RWPE1 (cell line): ENCODE results near the gene APBA3.
"Not testable (repeated sequence)": the region's sequence is repeated elsewhere in the genome, so short reads cannot be mapped to it uniquely, and the experiment has no call there.

Source experiments
- CTCF ChIA-PET: fragments of 350-600 bp; sonication (Branson Sonifier 250); formaldehyde crosslinking; extraction: SDS; loops from one replicate; lab custom pipeline; 2021; lab: Yijun Ruan, JAX
- POLR2A ChIA-PET: fragments of 400-600 bp; formaldehyde crosslinking; extraction: SDS; loops from one replicate; lab custom pipeline; 2020; ENCODE audit warnings: antibody characterized with exemption; ENCODE audit not compliant: low non-redundant PET; lab: Yijun Ruan, JAX
- DNase-seq: peaks from one replicate; pipeline ENCODE4 v3.0.0; 2012; ENCODE audit warnings: low spot score
- H3K27ac ChIP-seq: fragments of 450-650 bp; 2 replicates; pipeline ENCODE4 v1.5.1; 2017
- CTCF ChIP-seq: fragments of 450-650 bp; conservative IDR thresholded peaks from 2 replicates; pipeline ENCODE4 v1.5.1; 2017; ENCODE audit warnings: low read depth, mild to moderate bottlenecking

APBA3 gene

DNA sequence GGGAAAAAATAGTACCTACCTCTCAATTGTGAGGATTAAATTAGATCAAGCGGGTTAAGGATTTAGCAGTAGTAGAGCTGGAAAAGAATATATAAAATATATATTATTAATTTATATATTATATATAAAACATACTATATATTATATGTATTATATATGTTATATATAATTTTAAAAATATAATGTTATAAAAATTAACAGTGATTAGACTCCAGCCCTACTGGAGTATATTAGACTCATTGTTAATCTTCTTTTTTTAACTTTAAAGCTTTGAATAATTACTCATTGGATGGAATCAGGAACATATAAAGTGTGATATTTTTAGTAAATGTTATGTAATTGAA, 610 bp upstream of the APBA3 start:
- CTCF ChIA-PET, result interaction anchor here (0.6 to 0.7 kb wide), 2 partner anchors 62 to 141 kb away, joined by 3 to 6 read pairs; no protein-coding TSS in a partner anchor
- POLR2A ChIA-PET, result interaction anchor here (0.5 to 0.6 kb wide), 2 partner anchors 72 to 296 kb away, joined by 3 read pairs; no protein-coding TSS in a partner anchor
- no peak for DNase-seq
- TF ChIP-seq CTCF, result no peak
- H3K27ac ChIP-seq, result peak overlapping the region; percentile 96

DNA sequence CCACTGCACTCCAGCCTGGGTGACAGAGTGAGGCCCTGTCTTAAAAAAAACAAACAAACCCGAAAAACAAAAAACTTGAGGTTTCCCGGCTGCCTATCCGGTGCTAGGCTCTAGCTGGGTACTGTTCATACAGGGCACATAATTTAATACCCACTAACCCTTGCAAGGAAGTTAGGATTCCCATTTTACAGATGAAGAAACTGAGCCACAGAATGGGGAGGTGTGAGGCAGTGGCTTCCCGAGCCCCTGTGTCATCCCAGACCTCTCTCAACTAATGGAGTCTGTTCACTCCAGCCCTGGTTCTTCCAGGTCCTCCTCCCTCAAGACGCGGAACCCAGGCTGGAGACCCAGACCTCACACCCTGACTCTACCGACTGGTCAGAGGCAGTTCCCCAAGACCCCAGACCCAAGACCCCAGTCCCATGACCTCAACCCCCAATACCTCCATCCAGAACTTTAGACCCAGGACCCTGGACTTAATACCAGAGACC, 576 bp downstream of the APBA3 start:
- CTCF ChIA-PET, result no interaction called here
- DNase-seq, result no peak
- TF ChIP-seq CTCF, result no peak
- POLR2A ChIA-PET, result interaction anchor here (0.6 kb wide), 1 partner anchor 211 kb away, joined by 3 read pairs; no protein-coding TSS in a partner anchor
- peak overlapping the region; percentile 75 for H3K27ac ChIP-seq

DNA sequence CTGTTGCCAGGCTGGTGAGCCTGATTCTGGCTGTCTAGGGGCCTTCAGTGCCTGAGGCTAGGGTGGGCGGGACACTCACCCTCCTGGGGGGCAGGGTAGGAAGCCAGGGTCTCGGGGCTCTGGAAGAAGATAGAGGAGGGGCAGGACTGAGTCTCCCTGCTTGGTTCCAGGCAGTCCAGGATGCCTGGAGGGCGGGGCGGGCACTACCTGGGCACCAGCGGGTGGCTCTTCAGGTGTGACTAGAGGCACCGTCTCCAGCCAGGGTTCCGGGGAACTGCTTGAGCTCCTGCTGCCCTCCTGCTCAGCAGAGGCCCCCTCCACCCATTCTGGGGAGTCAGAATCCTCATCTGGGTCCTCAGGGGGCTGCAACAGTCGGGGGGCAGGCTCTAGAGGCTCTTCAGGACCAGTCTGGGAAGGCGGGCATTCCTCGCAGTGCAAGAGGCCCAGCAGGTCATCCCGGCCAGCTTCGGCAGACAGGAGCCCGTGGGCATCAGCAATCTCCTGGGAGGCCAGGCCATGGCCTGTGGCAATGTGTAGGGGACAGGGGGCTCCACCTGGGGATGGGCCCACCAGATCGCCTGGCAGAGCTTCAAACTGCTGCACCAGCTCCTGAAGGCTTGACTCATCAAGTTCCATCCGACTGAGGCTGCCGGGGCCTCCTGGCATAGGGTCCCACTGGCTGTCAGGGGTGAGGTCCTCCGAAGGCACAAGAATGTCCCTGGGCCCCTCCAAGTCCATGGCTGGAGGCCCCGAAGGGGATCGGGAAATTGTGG, 1.8 kb downstream of the APBA3 start:
- DNase-seq, result no peak
- CTCF ChIA-PET, result interaction anchor here (0.6 to 0.8 kb wide), 3 partner anchors 21 to 381 kb away, joined by 3 to 5 read pairs (median 3); no protein-coding TSS in a partner anchor
- TF ChIP-seq CTCF, result no peak
- peak overlapping the region; percentile 75 for H3K27ac ChIP-seq
- POLR2A ChIA-PET, result no interaction called here

DNA sequence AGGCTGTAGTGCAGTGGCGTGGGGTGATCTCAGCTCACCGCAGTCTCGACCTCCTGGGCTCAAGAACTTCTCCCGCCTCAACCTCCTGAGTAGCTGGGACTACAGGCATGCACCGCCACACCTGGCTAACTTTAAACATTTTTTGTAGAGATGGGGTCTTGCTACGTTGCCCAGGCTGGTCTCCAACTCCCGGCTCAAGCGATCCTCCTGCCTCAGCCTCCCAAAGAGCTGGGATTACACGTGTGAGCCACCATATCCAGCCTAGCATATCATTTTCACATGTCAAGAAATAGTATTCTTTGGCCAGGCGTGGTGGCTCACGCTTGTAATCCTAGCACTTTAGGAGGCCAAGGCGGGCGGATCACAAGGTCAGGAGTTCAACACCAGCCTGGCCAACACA, 3.2 kb downstream of the APBA3 start:
- H3K27ac ChIP-seq, DNase-seq, POLR2A ChIA-PET, CTCF ChIA-PET: not testable (repeated sequence)

- not testable (repeated sequence) for H3K27ac ChIP-seq, DNase-seq
- ChIA-PET POLR2A (interaction anchor here (0.6 kb wide), 1 partner anchor 555 kb away, joined by 3 read pairs; no protein-coding TSS in a partner anchor), CTCF (interaction anchor here (0.7 kb wide), 1 partner anchor 90 kb away, joined by 3 read pairs; no protein-coding TSS in a partner anchor)
These were observed 3.8 kb downstream of the APBA3 start for GRCh38 chr19:3757705-3758104.

- DNase-seq, result no peak
- POLR2A ChIA-PET, result no interaction called here
- CTCF ChIA-PET, result no interaction called here
- TF ChIP-seq CTCF, result no peak
- H3K27ac ChIP-seq, result no peak overlapping the region
These were observed 7.7 kb downstream of the APBA3 start for GRCh38 chr19:3753631-3754410.

DNA sequence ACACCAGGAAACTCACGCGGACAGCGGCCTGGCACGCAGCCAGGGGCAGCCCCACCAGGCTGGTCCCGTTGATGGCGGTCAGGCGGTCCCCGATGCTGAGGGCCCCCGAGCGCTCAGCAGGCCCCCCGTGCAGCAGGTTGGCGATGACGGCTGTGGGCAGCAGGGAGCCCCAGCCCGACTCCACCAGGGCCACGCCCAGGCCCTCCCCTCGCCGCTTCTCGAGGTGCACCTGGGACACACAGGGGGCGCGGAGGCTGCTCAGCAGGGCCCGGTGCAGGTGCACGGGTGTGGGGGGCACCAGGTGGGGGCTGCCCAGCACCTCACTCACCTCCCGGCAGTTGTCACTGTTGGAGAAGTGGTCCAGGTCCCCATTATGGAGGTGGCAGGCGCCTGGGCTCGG, 9.0 kb downstream of the APBA3 start:
- DNase-seq, result no peak
- TF ChIP-seq CTCF, result no peak
- ChIA-PET POLR2A (no interaction called here), CTCF (interaction anchor here (0.6 kb wide), 1 partner anchor 129 kb away, joined by 3 read pairs; no protein-coding TSS in a partner anchor)
- H3K27ac ChIP-seq, result no peak overlapping the region
